Gastroesophageal sphincter (tissue), 4 donors: ENCODE results near the gene POLR2H. TPM values are rescaled to one million over a fixed set of nuclear protein-coding genes. Genes with fewer than 3 reads are reported as not detected.

ENCODE experiments used
- ATAC-seq: fragments of 150-250 bp; one replicate; pipeline ENCODE4 v1.9.1; 2016; ENCODE audit warnings: mild to moderate bottlenecking, moderate library complexity
- H3K27ac ChIP-seq, 4 donors: fragments of 200-600 bp; sonication (generic) in 3 of 4; 1 replicate in 3 of 4; 2 replicates in 1 of 4; pipeline ENCODE4 v1.5.1; 2016 to 2019
- H3K27me3 ChIP-seq: fragments of 200-600 bp; sonication (generic); one replicate; pipeline ENCODE4 v1.5.1; 2019
- H3K36me3 ChIP-seq, 2 donors: fragments of 200-600 bp; sonication (generic); one replicate each; pipeline ENCODE4 v1.5.1; 2019; ENCODE audit warnings: control low read depth in 1 of 2
- H3K4me1 ChIP-seq, 3 donors: fragments of 200-600 bp; sonication (generic); 1 replicate in 2 of 3; 2 replicates in 1 of 3; pipeline ENCODE4 v1.5.1; 2016 to 2019; ENCODE audit warnings: control low read depth in 2 of 3
- H3K4me3 ChIP-seq, 2 donors: fragments of 200-600 bp; sonication (generic); one replicate each; pipeline ENCODE4 v1.5.1; 2019; ENCODE audit warnings: mild to moderate bottlenecking in 1 of 2, moderate library complexity in 1 of 2
- H3K9me3 ChIP-seq, 3 donors: fragments of 200-600 bp; sonication (generic); one replicate each; pipeline ENCODE4 v1.5.1; 2017 to 2019; ENCODE audit warnings: control low read depth in 2 of 3
- CTCF ChIP-seq, 4 experiments: fragments of 200-600 bp in 2 of 4; fragments of 450-650 bp in 2 of 4; sonication (generic) in 1 of 4; IDR thresholded peaks; one replicate each; pipeline ENCODE4 v1.5.1; 2017 to 2019; ENCODE audit warnings: antibody characterized with exemption in 4 of 4, mild to moderate bottlenecking in 2 of 4, moderate library complexity in 2 of 4
- EP300 ChIP-seq: sonication (generic); formaldehyde crosslinking; IDR thresholded peaks from one replicate; pipeline ENCODE4 v1.6.1; 2017; ENCODE audit warnings: antibody characterized with exemption, mild to moderate bottlenecking
- POLR2A ChIP-seq, 2 donors: fragments of 450-650 bp; IDR thresholded peaks; one replicate each; pipeline ENCODE4 v1.6.1; 2017; ENCODE audit warnings: antibody characterized with exemption in 2 of 2, mild to moderate bottlenecking in 2 of 2, moderate library complexity in 1 of 2
- POLR2AphosphoS5 ChIP-seq: sonication (generic); formaldehyde crosslinking; IDR thresholded peaks from one replicate; pipeline ENCODE4 v1.6.1; 2017; ENCODE audit warnings: antibody characterized with exemption
- WGBS, 2 donors: methylation state at CpG; one replicate each; pipeline ENCODE4 v1.1.5; 2018; ENCODE audit warnings: low coverage in 1 of 2; 5-methylcytosine and 5-hydroxymethylcytosine counted together
- total RNA-seq, 4 donors: library from RNA; depleted of rRNA; stranded (reverse); fragments of >200 nt; gene quantifications; one replicate each; pipeline ENCODE4 v1.1.0, GENCODE V29; 2016

Gene POLR2H
- total RNA-seq, 4 donors from 2014 or later = 32.8 to 54.1 (median 40.9) TPM

DNA sequence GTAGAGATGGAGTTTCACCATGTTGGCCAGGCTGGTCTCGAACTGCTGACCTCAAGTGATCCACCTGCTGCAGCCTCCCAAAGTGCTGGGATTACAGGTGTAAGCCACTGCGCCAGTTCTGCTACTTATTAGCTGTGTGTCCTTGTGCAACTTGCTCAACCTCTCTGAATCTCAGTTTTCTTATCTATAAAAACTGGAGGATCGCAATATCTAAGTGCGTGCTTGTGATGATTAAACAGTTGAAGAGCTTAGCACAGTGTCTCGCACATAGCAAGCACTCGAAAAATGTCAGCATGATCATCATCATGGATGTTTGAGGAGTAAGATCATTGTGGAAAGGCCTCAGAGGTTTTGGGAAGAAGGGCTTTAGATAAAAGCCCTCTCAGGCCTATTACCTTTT lies 10.9 kb upstream of the POLR2H start:
- no peak for ATAC-seq
- 82 to 94% methylated on average over 4 to 6 of the region's 6 CpGs for WGBS, 2 donors
- peaks cover 0 to 37% (median 2%) of the 10 kb centered on the region in 3 donors for H3K4me1 ChIP-seq
- TF ChIP-seq POLR2AphosphoS5 (no peak), CTCF (IDR thresholded peaks at IDR 0.05) (no peak), POLR2A (IDR thresholded peaks at IDR 0.05) (no peak), EP300 (no peak)
- H3K27me3 ChIP-seq = no peaks in the 10 kb centered on the region
- H3K9me3 ChIP-seq = no peaks in the 10 kb centered on the region
- H3K4me3 ChIP-seq = no peak overlapping the region
- H3K36me3 ChIP-seq = peaks cover 0 to 34% of the 10 kb centered on the region in 2 donors
- no peak overlapping the region for H3K27ac ChIP-seq

- no peak overlapping the region for H3K4me3 ChIP-seq
- no peaks in the 10 kb centered on the region for H3K9me3 ChIP-seq
- no peak for ATAC-seq
- 59 to 65% methylated on average over 4 to 5 of the region's 9 CpGs for WGBS, 2 donors
- H3K27ac ChIP-seq = no peak overlapping the region
- TF ChIP-seq EP300 = no peak
- TF ChIP-seq POLR2A (IDR thresholded peaks at IDR 0.05) = no peak
- TF ChIP-seq CTCF (IDR thresholded peaks at IDR 0.05) = no peak
- TF ChIP-seq POLR2AphosphoS5 = no peak
- H3K4me1 ChIP-seq = peaks cover 0 to 33% (median 0%) of the 10 kb centered on the region in 3 donors
- H3K36me3 ChIP-seq = peaks cover 0 to 37% of the 10 kb centered on the region in 2 donors
- H3K27me3 ChIP-seq = no peaks in the 10 kb centered on the region
Measured at GRCh38 chr3:184351511-184352148, 9.9 kb upstream of the POLR2H start.

DNA sequence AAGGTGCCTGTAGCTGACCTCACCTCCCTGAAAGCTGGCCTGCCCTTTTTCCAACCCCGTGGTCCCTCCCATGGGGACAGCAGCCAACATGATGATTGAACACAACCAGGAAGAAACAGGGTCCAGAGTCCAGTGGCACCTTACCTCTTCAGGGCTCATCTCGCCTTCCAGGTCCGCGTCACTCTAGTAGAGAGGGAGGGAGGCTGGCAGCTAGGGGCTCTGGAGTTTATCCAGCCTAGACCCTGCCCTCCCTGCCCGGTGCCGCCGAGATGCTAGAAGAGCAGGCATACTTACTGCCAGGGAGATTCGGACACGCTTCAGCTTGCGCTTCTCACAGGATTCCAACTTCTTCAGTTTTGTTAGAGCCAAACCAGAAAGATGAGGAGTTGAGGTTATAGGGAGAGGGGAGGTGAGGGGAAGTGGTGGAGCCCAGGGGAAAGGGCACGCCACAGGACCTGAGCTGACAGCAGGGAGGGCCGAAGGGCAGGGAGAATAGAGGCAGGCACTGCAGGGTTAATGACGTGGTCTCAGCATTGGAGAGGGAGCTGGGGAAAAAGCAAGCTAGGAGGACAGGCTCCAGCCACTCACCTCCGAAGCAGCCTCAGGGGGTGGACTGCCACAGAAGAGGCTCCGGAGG lies 9.2 kb upstream of the POLR2H start:
- ATAC-seq = no peak
- Histone ChIP-seq H3K27me3 (no peaks in the 10 kb centered on the region), H3K27ac (no peak overlapping the region), H3K4me3 (no peak overlapping the region), H3K4me1 (peaks cover 0 to 33% (median 0%) of the 10 kb centered on the region in 3 donors), H3K9me3 (no peaks in the 10 kb centered on the region), H3K36me3 (peaks cover 0 to 38% of the 10 kb centered on the region in 2 donors)
- TF ChIP-seq EP300 (no peak), POLR2A (IDR thresholded peaks at IDR 0.05) (no peak), POLR2AphosphoS5 (no peak), CTCF (IDR thresholded peaks at IDR 0.05) (no peak)
- 61 to 85% methylated on average over 4 to 13 of the region's 15 CpGs for WGBS, 2 donors

- Histone ChIP-seq H3K9me3 (no peaks in the 10 kb centered on the region), H3K27me3 (no peaks in the 10 kb centered on the region), H3K4me3 (no peak overlapping the region), H3K27ac (no peak overlapping the region), H3K36me3 (peaks cover 0 to 45% of the 10 kb centered on the region in 2 donors), H3K4me1 (peaks cover 0 to 27% (median 0%) of the 10 kb centered on the region in 3 donors)
- ATAC-seq = no peak
- TF ChIP-seq EP300 = no peak
- WGBS, 2 donors = 80% methylated on average over 2 of the region's 11 CpGs; no CpG with 5 or more reads in 1 of the 2 donors
Measured at GRCh38 chr3:184352897-184353545, 8.5 kb upstream of the POLR2H start.

DNA sequence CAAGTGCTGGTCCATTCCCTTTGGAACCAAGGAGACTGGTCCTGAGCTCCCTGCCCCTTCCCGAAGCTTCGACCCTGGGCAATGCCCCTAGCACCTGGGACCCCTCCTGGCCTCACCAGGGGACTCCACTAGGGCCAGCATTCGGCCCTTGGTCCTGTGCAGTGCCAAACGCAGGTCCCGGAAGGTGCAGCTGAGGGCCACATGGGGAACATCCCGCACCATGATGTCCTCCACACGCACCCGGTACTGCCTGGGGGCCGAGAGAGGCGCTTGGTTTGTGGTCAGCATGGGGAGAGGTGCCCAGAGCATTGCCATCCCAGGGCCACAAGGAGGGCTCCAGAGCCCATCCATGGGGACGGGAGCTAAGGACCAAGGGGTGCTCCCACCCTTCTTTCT lies 8.0 kb upstream of the POLR2H start:
- no peaks in the 10 kb centered on the region for H3K27me3 ChIP-seq
- WGBS, 2 donors = no CpG with 5 or more reads among the region's 11 CpGs
- no peak for ATAC-seq

More for the DNA sequence above, 8.0 kb upstream of the POLR2H start:
- H3K36me3 ChIP-seq = peaks cover 0 to 50% of the 10 kb centered on the region in 2 donors
- no peak overlapping the region for H3K27ac ChIP-seq
- TF ChIP-seq POLR2AphosphoS5 (no peak), CTCF (IDR thresholded peaks at IDR 0.05) (no peak), POLR2A (IDR thresholded peaks at IDR 0.05) (no peak), EP300 (no peak)
- H3K9me3 ChIP-seq = no peaks in the 10 kb centered on the region
- peaks cover 0 to 25% (median 0%) of the 10 kb centered on the region in 3 donors for H3K4me1 ChIP-seq
- no peak overlapping the region for H3K4me3 ChIP-seq
